ENCODE measurements around the gene CMTM7. TPM values are rescaled to one million over a fixed set of nuclear protein-coding genes. Genes with fewer than 3 reads are reported as not detected.

The CMTM7 gene
- total and polyA plus RNA-seq, 2 of the 13 experiments (the other 11 are each of a cell fraction or from before 2014, with no cell fraction given), result 20.9 to 21.4 TPM

DNA sequence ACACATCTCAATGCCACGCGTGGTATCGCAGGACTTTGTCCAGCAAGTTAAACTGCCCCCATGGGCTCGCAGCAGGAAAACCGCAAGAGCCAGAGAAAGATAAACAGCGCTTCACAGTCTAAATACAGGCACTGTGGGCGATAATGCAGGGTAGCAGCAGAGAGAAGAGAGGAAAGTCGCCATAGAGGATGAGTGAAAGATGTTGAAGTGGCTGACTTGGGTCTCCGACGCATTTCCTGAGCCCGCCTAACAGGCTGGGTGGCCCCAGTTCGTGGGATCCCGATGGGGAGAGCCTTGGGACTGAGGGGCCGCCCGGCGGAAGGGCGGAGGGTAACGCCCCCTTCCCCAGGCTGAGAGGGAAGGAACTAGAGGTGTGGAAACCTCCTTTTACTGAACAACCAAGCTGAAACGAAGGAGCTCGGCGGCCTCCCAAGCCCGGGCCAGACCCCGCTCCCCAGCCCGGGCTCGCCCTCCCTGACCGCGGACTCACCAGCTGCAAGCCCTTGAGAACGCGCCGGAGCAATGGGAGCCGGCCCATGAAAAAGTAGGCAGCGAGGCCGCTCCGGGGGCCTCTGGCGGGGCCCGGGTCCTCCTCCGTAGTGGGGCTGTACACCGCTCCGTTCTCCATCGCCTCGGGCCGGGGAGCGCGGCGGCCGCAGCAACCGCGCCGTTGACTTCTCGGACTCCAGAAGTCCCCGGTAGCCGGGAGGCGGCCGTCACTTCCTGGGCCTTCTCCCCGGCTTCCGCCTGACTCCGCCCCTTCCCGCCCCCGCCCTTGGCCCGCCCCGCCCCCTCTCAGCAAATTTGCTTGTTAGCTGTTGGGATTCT, 110.7 kb downstream of the CMTM7 start, which contains the start of gene CMTM6:
Gene CMTM6 (minus strand): TSS at position 735 of the 828 bp plus-strand sequence. CDS start 107 bp downstream, at position 628.
- H2AFZ ChIP-seq (ENCODE audit: low read length), result peak within 1 kb of the TSS; percentile 100
- H3K4me3 ChIP-seq (replicated peaks in 1 of 3; ENCODE audit: insufficient read depth in 1 of 3, low read depth in 2 of 3, low read length in 3 of 3), result peak within 1 kb of the TSS; percentile 76 to 97 (median 82)
- H3K4me2 ChIP-seq (ENCODE audit: low read depth, low read length), result peak within 1 kb of the TSS; percentile 88
- peak within 1 kb of the TSS; percentile 80 for H3K27ac ChIP-seq (ENCODE audit: extremely low read length, insufficient read depth, low read length)
- H3K79me2 ChIP-seq (ENCODE audit: insufficient read depth, low read length), result peaks cover 30% of the 10 kb centered on the region
- peak; percentile 92 for ATAC-seq
- no peak for FAIRE-seq
- peaks cover 0 to 1% of the 10 kb centered on the region in 2 experiments; a peak in 2 of 5 replicates for H3K27me3 ChIP-seq (ENCODE audit: control insufficient read depth in 1 of 2, insufficient read depth in 2 of 2, low read length in 2 of 2)
- ChIA-PET CTCF (ENCODE audit: low intra/inter-chr PET ratio, low total read pairs) (no interaction called here), POLR2A (no interaction called here)
- no peaks in the 10 kb centered on the region for H3K36me3 ChIP-seq (replicated peaks in 1 of 2; ENCODE audit: control insufficient read depth in 1 of 2, insufficient read depth in 2 of 2, low read length in 2 of 2)
- under 1% methylated on average over 17 of the region's 61 CpGs for WGBS (ENCODE audit: low lambda C conversion rate)
- intact Hi-C loops (cut with micrococcal nuclease; ENCODE audit: unreplicated experiment), result loop anchor here (10.0 kb wide), 1 partner anchor 108 kb away; the partner anchor contains the start of gene CMTM7
- peak; percentile 61 for DNase-seq (ENCODE audit: low spot score)
- BruUV-seq (replicated peaks), result no TSS peak
- in situ Hi-C loops (cut with HindIII; ENCODE audit: extremely low pct_ligation_motif_present, low pct_unique_long_range_greater_than_20kb), result loop anchor here (10.0 kb wide), 1 partner anchor 432 kb away; no protein-coding TSS in a partner anchor
- peak within 1 kb of the TSS; percentile 87 for H3K9ac ChIP-seq (ENCODE audit: insufficient read depth, low read depth, low read length)
- no peaks in the 10 kb centered on the region for H3K9me3 ChIP-seq (ENCODE audit: low read length)
- no peaks in the 10 kb centered on the region for H4K20me1 ChIP-seq (ENCODE audit: insufficient read depth, low read length)
- H3K4me1 ChIP-seq (ENCODE audit: insufficient read depth, low read length), result peaks cover 48% of the 10 kb centered on the region
- TF ChIP-seq TERF1 (CRISPR knock-in tag; IDR thresholded peaks at IDR 0.05) (no peak), POLR2AphosphoS2 (IDR thresholded peaks at IDR 0.05; ENCODE audit: low read depth, low read length) (no peak), ZNF501 (CRISPR knock-in tag; IDR thresholded peaks at IDR 0.05) (peak; percentile 71; the same call in 1 of the 2 replicates), KLF13 (CRISPR knock-in tag; IDR thresholded peaks at IDR 0.05) (no peak), HOXA5 (CRISPR knock-in tag; IDR thresholded peaks at IDR 0.05) (no peak), FOSL1 (CRISPR knock-in tag; IDR thresholded peaks at IDR 0.05; ENCODE audit: borderline replicate concordance) (no peak), GZF1 (CRISPR knock-in tag; IDR thresholded peaks at IDR 0.05) (no peak), ZNF235 (CRISPR knock-in tag; IDR thresholded peaks at IDR 0.05; ENCODE audit: borderline replicate concordance) (no peak), ZNF558 (CRISPR knock-in tag; IDR thresholded peaks at IDR 0.05; ENCODE audit: borderline replicate concordance) (no peak), DBP (CRISPR knock-in tag; IDR thresholded peaks at IDR 0.05; ENCODE audit: not compliant biosample characterization) (no peak), GMEB2 (CRISPR knock-in tag; IDR thresholded peaks at IDR 0.05; ENCODE audit: low read depth) (no peak), ZNF264 (CRISPR knock-in tag; IDR thresholded peaks at IDR 0.05) (0 out of 2 replicates have a peak, but pooled peaks have one; percentile 26), SAP130 (CRISPR knock-in tag; IDR thresholded peaks at IDR 0.05; ENCODE audit: low read depth) (peak; percentile 88), TCF12 (IDR thresholded peaks at IDR 0.05) (no peak), TCF12 (CRISPR knock-in tag; IDR thresholded peaks at IDR 0.05) (no peak), ZNF256 (CRISPR knock-in tag; conservative IDR thresholded peaks at IDR 0.05) (no peak), CEBPG (CRISPR knock-in tag; IDR thresholded peaks at IDR 0.05) (no peak), REL (CRISPR knock-in tag; conservative IDR thresholded peaks at IDR 0.05) (no peak)
- TF ChIP-seq, protein P1, sequence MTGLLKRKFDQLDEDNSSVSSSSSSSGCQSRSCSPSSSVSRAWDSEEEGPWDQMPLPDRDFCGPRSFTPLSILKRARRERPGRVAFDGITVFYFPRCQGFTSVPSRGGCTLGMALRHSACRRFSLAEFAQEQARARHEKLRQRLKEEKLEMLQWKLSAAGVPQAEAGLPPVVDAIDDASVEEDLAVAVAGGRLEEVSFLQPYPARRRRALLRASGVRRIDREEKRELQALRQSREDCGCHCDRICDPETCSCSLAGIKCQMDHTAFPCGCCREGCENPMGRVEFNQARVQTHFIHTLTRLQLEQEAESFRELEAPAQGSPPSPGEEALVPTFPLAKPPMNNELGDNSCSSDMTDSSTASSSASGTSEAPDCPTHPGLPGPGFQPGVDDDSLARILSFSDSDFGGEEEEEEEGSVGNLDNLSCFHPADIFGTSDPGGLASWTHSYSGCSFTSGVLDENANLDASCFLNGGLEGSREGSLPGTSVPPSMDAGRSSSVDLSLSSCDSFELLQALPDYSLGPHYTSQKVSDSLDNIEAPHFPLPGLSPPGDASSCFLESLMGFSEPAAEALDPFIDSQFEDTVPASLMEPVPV (CRISPR knock-in tag; IDR thresholded peaks at IDR 0.05), result no peak
